ENCODE measurements around the gene SYT1.
"Not testable (repeated sequence)": the region's sequence is repeated elsewhere in the genome, so short reads cannot be mapped to it uniquely, and the experiment has no call there.

Gene SYT1

DNA sequence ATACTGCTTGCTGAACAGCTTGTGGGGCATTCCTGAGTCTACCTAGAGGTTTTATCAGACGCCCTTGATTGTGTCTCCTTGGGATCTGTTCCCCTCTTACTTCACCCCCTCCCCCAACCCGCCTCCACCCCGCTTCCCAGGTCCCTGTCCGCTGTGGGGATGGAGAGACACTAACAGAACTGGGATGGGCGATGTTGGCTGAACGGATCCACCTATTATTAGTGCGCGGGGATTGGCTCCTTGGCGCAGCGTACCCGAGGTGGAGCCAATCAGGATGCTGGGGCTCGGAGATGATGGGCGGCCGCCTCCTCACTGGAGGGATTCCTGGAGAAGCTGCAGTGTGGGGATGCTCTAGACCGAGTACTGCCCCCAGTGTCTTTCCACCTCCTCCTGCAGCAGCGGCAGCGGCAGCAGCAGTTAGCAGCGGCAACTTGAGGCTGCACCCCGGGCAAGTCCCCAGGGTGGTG lies at the start of gene SYT1:
TSS of gene SYT1 (plus strand) at position 372 of the 467 bp plus-strand sequence.
- DNase-seq (ENCODE audit: low spot score): no peak

GRCh38 chr12:78818487-78818886 lies 46.1 kb upstream of the SYT1 start:
- no peak for DNase-seq (ENCODE audit: low spot score)

DNA sequence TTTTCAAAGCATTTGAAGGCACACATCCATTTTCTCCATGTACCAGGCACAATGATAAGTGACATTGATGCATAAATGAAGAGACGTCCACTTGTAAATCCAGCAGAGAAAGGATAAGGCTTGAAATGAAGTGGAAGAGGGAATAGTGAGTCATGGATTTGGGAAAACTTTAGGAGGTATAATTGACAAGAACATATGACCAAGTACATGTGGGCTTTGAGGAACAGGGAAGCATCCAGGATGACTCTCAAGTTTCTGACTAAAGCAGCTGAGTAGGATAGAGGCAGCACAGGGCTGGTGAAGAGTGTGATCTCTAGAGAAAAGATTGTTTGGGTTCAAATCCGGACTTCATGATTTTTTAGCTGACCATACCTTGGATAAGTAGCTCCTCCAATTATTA lies 43.6 kb upstream of the SYT1 start:
- no peak for DNase-seq (ENCODE audit: low spot score)

GRCh38 chr12:78824918-78825317 lies 39.7 kb upstream of the SYT1 start:
- DNase-seq (ENCODE audit: low spot score): no peak

- DNase-seq (ENCODE audit: low spot score): no peak
Measured at GRCh38 chr12:78829690-78830089, 34.9 kb upstream of the SYT1 start.

GRCh38 chr12:78835493-78835892 lies 29.1 kb upstream of the SYT1 start:
- no peak for DNase-seq (ENCODE audit: low spot score)

DNA sequence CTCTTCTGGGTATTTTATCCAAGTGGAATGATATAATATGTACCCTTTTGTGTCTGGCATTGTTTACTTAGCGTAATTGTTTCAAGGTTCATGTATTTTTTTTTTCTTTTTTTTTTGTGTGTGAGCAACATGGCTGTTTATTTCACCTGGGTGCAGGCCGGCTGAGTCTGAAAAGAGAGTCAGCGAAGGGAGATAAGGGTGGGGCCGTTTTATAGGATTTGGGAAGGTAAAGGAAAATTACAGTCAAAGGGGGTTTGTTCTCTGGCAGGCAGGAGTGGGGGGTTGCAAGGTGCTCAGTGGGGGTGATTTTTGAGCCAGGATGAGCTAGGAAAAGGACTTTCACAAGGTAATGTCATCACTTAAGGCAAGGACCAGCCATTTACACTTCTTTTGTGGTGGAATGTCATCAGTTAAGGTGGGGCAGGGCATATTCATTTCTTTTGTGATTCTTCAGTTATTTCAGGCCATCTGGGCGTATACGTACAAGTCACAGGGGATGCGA lies 24.0 kb upstream of the SYT1 start:
- not testable (repeated sequence) for DNase-seq (ENCODE audit: low spot score)

DNA sequence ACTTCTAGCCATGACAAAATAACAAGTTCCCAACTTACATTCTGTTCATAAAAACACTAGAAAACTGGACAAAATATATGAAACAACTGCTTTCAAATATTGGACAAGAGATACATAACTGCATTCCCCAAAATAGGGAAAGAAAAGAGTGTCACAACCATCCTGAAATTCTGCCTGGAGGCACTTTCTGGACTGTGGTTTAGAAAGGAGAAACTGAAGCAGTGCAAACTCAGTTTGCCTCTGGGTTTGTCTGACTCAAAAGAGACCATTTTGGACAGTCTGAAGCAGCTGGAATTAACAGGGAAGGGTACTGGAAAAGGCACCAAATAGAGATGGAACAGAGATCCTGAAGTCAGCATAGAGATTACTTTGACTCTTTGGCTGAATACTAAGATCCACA lies 11.3 kb upstream of the SYT1 start:
- DNase-seq (ENCODE audit: low spot score): no peak

- no peak for DNase-seq (ENCODE audit: low spot score)
Measured at GRCh38 chr12:78863482-78864402, 832 bp upstream of the SYT1 start.

DNA sequence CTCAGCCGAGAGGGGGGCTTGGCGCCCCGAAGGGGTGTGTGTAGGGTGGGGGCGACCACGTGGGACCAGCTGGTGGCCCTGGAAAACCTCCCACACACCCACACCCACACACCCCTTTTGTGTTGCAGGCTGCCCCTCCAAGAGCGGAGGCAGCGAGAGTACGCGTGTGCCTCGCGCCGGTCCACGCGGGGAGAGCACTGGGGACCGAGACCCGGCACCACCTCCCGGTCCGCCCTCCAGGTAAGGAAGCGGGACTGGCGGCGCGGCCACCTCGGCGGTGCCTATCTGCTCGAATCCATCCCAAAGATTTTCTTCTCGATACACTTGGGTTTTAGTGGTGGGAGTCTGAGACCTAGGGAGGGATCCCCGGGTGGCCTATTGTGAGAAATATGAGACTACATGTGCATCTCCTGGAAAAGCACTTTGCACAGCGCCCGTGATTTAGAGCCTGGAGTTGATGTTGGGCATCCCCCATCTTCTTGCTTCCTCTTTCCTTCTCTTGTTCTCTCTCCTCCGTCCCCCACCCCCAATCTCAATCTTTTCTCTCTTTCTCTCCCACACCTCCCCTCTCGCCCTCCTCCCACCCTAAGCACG lies 393 bp downstream of the SYT1 start:
- DNase-seq (ENCODE audit: low spot score): no peak

GRCh38 chr12:78865516-78865915 lies 942 bp downstream of the SYT1 start:
- DNase-seq (ENCODE audit: low spot score): no peak

DNA sequence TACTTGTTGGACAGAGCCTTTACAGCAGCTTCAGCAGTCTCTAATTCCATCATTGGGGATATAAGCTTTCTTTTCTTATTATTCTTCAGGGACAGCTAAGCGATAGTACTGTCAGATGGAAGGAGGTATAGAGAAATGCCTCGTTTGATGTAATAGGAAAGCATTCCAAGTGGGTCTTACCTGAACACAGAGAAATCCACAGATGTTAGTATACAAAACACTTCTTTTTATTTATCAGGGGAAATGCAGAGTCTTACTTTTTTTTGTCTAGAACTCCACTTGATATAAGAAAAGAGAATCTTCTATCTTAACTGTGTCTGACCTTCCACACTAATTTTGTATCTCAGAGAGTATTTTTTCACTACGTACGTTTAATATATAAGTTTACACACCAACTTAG lies 1.9 kb downstream of the SYT1 start:
- DNase-seq (ENCODE audit: low spot score): no peak

- DNase-seq (ENCODE audit: low spot score): no peak
Measured at GRCh38 chr12:78870539-78870938, 6.0 kb downstream of the SYT1 start.

DNA sequence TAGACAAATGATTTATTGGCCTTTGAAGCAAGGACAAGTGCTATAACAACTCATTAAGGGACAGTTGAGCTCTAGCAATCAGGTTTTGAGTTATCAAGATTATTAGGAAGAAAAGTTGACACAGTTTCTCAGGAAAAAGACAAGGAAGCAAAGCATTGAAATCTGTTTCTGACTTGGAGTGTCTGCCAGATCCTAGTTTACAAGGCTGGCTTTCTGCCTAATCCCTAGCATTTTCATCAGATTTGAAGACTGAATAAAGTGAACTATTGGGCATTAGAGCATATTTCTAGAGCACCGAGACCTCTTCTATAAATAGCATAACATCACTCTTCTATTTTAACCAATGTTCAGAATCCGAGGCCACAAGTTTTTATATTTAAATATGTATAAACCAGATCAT lies 7.0 kb downstream of the SYT1 start:
- DNase-seq (ENCODE audit: low spot score): no peak

DNA sequence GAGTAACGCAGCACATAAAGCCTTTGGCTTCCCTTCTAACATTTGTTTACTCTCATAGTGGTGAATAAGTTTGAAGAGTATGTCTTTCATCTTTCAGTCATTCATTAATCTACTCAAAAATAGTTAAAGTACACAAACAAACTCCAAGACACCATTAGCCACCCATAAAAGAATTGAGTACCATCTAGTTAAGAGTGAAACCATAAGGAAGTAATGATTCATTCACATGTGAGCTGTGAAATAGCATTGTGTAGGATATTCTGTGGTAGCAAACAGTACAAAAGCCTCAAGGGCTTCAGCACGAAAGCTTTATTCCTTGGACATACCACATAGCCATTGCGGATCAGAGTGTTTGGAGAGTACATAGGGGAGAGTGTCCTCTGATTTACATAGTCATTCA lies 13.9 kb downstream of the SYT1 start:
- DNase-seq (ENCODE audit: low spot score): no peak

DNA sequence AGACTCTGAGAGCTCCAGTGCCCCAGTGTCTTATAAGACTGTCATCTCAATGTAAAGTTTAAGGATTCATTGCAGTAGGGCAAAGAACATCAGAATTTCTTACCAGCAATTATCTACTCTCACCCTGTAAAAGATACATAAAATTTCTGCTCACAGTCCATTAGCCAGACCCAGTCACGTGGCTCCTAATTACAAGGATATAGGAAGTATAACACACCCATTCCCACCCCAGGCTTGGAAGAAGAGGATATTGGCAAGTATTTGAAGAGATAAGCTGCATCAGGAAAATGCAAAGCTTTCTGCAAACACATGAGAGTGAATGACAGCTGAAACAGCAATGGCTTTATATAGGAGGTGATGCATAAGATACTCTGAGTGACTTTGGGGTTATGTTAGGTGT lies 14.3 kb downstream of the SYT1 start:
- DNase-seq (ENCODE audit: low spot score): no peak

GRCh38 chr12:78880078-78880477 lies 15.5 kb downstream of the SYT1 start:
- no peak for DNase-seq (ENCODE audit: low spot score)

- no peak for DNase-seq (ENCODE audit: low spot score)
Measured at GRCh38 chr12:78881685-78882084, 17.1 kb downstream of the SYT1 start.

DNA sequence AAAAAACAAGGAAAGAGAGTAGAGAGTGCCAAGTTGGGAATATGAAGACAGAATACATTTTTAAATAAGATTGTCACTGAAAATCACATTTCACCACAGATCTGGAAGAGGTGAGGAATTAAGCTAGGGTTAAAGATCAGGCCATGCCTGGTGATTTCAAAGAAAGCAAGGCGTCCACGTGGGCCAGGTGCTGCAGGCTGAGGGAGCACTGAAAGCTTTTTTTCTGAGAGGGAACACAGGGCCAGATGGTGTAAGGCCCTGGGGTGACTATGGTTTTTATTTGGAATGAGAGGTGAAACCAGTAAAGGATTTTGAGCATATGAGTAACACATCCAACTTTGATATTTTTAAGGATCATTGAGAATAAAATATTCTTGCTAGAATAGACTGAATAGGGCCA lies 20.9 kb downstream of the SYT1 start:
- DNase-seq (ENCODE audit: low spot score): no peak

GRCh38 chr12:78886719-78887407 lies 22.3 kb downstream of the SYT1 start:
- DNase-seq (ENCODE audit: low spot score): no peak

GRCh38 chr12:78887444-78887843 lies 22.9 kb downstream of the SYT1 start:
- DNase-seq (ENCODE audit: low spot score): no peak

DNA sequence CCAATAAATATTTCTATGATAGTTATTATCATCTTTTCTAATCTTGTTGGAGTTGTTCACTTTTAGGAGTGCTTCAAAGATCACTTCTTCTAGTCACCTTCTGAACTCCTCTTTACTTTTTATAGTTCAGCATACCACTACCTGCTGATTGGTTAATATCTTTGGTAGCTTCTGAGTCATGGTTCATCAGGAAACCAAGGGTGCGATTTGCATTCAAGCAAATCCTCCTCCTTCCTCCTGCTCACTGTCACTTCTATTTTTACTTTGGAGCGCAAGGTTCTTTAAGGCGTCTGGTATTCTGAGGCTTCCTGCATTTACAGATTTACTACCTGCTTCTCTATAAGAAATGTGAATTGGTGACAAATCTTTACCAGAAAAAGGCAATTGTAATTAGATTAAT lies 24.0 kb downstream of the SYT1 start:
- DNase-seq (ENCODE audit: low spot score): no peak
